HepG2 (cell line): ENCODE data around the gene CHKA. TPM values are rescaled to one million over a fixed set of nuclear protein-coding genes. Genes with fewer than 3 reads are reported as not detected.

Experiments
- CHD4 ChIP-seq: fragments of 200-600 bp; sonication (generic); IDR thresholded peaks from 2 replicates; pipeline ENCODE4 v1.7.0; 2017; ENCODE audit warnings: mild to moderate bottlenecking, low read length, borderline replicate concordance
- ETS1 ChIP-seq: sonication (generic); formaldehyde crosslinking; IDR thresholded peaks from 2 replicates; pipeline ENCODE4 v1.4.0; 2020; ENCODE audit warnings: missing genetic modification reagents
- HINFP ChIP-seq: sonication (generic); formaldehyde crosslinking; IDR thresholded peaks from 2 replicates; pipeline ENCODE4 v1.4.0; 2020; ENCODE audit warnings: low read depth, mild to moderate bottlenecking, missing genetic modification reagents
- HNRNPH1 ChIP-seq: fragments of 200-400 bp; formaldehyde crosslinking; optimal IDR thresholded peaks from 2 replicates; pipeline ENCODE3; 2017; ENCODE audit warnings: mild to moderate bottlenecking, low read depth, low read length
- ISX ChIP-seq: sonication (generic); formaldehyde crosslinking; conservative IDR thresholded peaks from 2 replicates; pipeline ENCODE4 v1.5.0; 2020; ENCODE audit warnings: missing genetic modification reagents
- KLF13 ChIP-seq: sonication (generic); formaldehyde crosslinking; IDR thresholded peaks from 2 replicates; pipeline ENCODE4 v1.4.0; 2020; ENCODE audit warnings: mild to moderate bottlenecking, missing genetic modification reagents
- MEF2D ChIP-seq: sonication (generic); formaldehyde crosslinking; IDR thresholded peaks from 2 replicates; pipeline ENCODE4 v1.5.1; 2020; ENCODE audit warnings: mild to moderate bottlenecking, missing genetic modification reagents
- NAIF1 ChIP-seq: sonication (generic); formaldehyde crosslinking; IDR thresholded peaks from 2 replicates; pipeline ENCODE4 v1.5.0; 2020; ENCODE audit warnings: mild to moderate bottlenecking, missing genetic modification reagents, borderline replicate concordance
- POLR2G ChIP-seq: fragments of 200-400 bp; formaldehyde crosslinking; IDR thresholded peaks from 2 replicates; pipeline ENCODE4 v1.6.1; 2018; ENCODE audit warnings: mild to moderate bottlenecking, low read depth, low read length, moderate library complexity
- SNAI1 ChIP-seq: sonication (generic); formaldehyde crosslinking; IDR thresholded peaks from 2 replicates; pipeline ENCODE4 v1.5.0; 2020; ENCODE audit warnings: mild to moderate bottlenecking, missing genetic modification reagents, borderline replicate concordance
- SYNCRIP ChIP-seq: fragments of 200-400 bp; formaldehyde crosslinking; IDR thresholded peaks from 2 replicates; pipeline ENCODE4 v1.6.1; 2018; ENCODE audit warnings: mild to moderate bottlenecking, low read depth, low read length; ENCODE audit not compliant: insufficient read depth
- ZNF333 ChIP-seq: sonication (generic); formaldehyde crosslinking; IDR thresholded peaks from 2 replicates; pipeline ENCODE4 v1.4.0; 2020; ENCODE audit warnings: mild to moderate bottlenecking, missing genetic modification reagents, borderline replicate concordance
- polyA plus RNA-seq, 8 experiments: library from polyadenylated mRNA; depleted of rRNA in 3 of 8; stranded (reverse) in 7 of 8; unstranded in 1 of 8; fragments of >200 nt; fragmentation: Illumina TruSeq in 4 of 8; extraction: Trizol in 4 of 8; gene quantifications; 2 replicates each; pipeline versions ENCODE4 v1.2.1 to v1.2.3, GENCODE V29; 2011 to 2016; ENCODE audit warnings: low read depth in 4 of 8, missing spikeins in 1 of 8, mixed read lengths in 1 of 8; ENCODE audit not compliant: insufficient read depth in 1 of 8
- total RNA-seq, 5 experiments: library from RNA; depleted of rRNA; stranded (reverse); fragments of >200 nt; fragmentation: Illumina TruSeq; extraction: Trizol; gene quantifications; 2 replicates each; pipeline ENCODE4 v1.2.3, GENCODE V29; 2016; ENCODE audit warnings: low read depth in 1 of 5
- TF ChIP-seq, protein P1 (sequence below), 2 experiments: IDR thresholded peaks; 2 replicates each; pipeline ENCODE4 v1.6.1; 2011 to 2012; ENCODE audit warnings: low read length in 2 of 2, borderline replicate concordance in 1 of 2, low read depth in 1 of 2, mild to moderate bottlenecking in 1 of 2, moderate library complexity in 1 of 2
- TF ChIP-seq, protein P2 (sequence below): sonication (generic); formaldehyde crosslinking; IDR thresholded peaks from 2 replicates; pipeline ENCODE4 v1.8.1; 2023; ENCODE audit warnings: mild to moderate bottlenecking, moderate library complexity, missing genetic modification reagents
- TF ChIP-seq, protein P3 (sequence below): sonication (generic); formaldehyde crosslinking; IDR thresholded peaks from 2 replicates; pipeline ENCODE4 v1.5.1; 2020; ENCODE audit warnings: mild to moderate bottlenecking, missing genetic modification reagents, moderate library complexity

Gene CHKA
- total and polyA plus RNA-seq, 2 of the 13 experiments (the other 11 are each of a cell fraction or from before 2014, with no cell fraction given) = 71.6 to 92.7 TPM

- TF ChIP-seq, protein P1, sequence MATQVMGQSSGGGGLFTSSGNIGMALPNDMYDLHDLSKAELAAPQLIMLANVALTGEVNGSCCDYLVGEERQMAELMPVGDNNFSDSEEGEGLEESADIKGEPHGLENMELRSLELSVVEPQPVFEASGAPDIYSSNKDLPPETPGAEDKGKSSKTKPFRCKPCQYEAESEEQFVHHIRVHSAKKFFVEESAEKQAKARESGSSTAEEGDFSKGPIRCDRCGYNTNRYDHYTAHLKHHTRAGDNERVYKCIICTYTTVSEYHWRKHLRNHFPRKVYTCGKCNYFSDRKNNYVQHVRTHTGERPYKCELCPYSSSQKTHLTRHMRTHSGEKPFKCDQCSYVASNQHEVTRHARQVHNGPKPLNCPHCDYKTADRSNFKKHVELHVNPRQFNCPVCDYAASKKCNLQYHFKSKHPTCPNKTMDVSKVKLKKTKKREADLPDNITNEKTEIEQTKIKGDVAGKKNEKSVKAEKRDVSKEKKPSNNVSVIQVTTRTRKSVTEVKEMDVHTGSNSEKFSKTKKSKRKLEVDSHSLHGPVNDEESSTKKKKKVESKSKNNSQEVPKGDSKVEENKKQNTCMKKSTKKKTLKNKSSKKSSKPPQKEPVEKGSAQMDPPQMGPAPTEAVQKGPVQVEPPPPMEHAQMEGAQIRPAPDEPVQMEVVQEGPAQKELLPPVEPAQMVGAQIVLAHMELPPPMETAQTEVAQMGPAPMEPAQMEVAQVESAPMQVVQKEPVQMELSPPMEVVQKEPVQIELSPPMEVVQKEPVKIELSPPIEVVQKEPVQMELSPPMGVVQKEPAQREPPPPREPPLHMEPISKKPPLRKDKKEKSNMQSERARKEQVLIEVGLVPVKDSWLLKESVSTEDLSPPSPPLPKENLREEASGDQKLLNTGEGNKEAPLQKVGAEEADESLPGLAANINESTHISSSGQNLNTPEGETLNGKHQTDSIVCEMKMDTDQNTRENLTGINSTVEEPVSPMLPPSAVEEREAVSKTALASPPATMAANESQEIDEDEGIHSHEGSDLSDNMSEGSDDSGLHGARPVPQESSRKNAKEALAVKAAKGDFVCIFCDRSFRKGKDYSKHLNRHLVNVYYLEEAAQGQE (IDR thresholded peaks at IDR 0.05; ENCODE audit: borderline replicate concordance in 1 of 2, low read depth in 1 of 2, low read length in 2 of 2) = no peak
- TF ChIP-seq HNRNPH1 (no peak), ZNF333 (CRISPR knock-in tag) (0 out of 2 replicates have a peak, but pooled peaks have one; percentile 52), CHD4 (0 out of 2 replicates have a peak, but pooled peaks have one; percentile 39), POLR2G (peak; percentile 19; the same call in 1 of the 2 replicates), NAIF1 (CRISPR knock-in tag) (no peak), HINFP (CRISPR knock-in tag) (no peak), SYNCRIP (no peak), ISX (CRISPR knock-in tag) (no peak), SNAI1 (CRISPR knock-in tag) (peak; percentile 83; the same call in 1 of the 2 replicates), ETS1 (CRISPR knock-in tag) (0 out of 2 replicates have a peak, but pooled peaks have one; percentile 26), KLF13 (CRISPR knock-in tag) (0 out of 2 replicates have a peak, but pooled peaks have one; percentile 8), MEF2D (CRISPR knock-in tag) (0 out of 2 replicates have a peak, but pooled peaks have one; percentile 4)
- TF ChIP-seq, protein P2, sequence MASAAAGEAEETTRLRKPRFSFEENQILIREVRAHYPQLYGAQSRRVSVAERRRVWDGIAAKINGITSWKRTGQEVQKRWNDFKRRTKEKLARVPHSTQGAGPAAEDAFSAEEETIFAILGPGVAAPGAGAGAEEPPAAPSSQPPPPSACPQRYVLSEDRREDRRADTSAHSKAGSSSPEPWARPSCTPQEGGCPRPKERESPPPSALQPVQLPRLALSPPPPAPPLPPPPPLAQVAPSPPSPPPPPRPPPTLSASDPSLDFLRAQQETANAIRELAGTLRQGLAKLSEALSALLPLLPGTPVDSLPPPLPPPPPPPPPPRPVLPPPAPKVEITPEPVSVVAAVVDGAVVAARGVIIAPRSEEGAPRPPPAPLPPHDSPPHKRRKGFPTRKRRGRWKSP (CRISPR knock-in tag) = no peak
- TF ChIP-seq, protein P3, sequence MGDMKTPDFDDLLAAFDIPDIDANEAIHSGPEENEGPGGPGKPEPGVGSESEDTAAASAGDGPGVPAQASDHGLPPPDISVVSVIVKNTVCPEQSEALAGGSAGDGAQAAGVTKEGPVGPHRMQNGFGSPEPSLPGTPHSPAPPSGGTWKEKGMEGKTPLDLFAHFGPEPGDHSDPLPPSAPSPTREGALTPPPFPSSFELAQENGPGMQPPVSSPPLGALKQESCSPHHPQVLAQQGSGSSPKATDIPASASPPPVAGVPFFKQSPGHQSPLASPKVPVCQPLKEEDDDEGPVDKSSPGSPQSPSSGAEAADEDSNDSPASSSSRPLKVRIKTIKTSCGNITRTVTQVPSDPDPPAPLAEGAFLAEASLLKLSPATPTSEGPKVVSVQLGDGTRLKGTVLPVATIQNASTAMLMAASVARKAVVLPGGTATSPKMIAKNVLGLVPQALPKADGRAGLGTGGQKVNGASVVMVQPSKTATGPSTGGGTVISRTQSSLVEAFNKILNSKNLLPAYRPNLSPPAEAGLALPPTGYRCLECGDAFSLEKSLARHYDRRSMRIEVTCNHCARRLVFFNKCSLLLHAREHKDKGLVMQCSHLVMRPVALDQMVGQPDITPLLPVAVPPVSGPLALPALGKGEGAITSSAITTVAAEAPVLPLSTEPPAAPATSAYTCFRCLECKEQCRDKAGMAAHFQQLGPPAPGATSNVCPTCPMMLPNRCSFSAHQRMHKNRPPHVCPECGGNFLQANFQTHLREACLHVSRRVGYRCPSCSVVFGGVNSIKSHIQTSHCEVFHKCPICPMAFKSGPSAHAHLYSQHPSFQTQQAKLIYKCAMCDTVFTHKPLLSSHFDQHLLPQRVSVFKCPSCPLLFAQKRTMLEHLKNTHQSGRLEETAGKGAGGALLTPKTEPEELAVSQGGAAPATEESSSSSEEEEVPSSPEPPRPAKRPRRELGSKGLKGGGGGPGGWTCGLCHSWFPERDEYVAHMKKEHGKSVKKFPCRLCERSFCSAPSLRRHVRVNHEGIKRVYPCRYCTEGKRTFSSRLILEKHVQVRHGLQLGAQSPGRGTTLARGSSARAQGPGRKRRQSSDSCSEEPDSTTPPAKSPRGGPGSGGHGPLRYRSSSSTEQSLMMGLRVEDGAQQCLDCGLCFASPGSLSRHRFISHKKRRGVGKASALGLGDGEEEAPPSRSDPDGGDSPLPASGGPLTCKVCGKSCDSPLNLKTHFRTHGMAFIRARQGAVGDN (CRISPR knock-in tag) = no peak
Measured at GRCh38 chr11:68016161-68016903, 104.9 kb downstream of the CHKA start (continued).
